ENCODE results near the gene RSPO4.

- TF ChIP-seq CEBPB (IDR thresholded peaks at IDR 0.05; ENCODE audit: low read depth, low read length) (no peak), CTCF (IDR thresholded peaks at IDR 0.05; ENCODE audit: control extremely low read depth in 1 of 3, insufficient read depth in 1 of 3, low read depth in 1 of 3, low read length in 3 of 3) (no peak), TAF1 (IDR thresholded peaks at IDR 0.05; ENCODE audit: low read depth, low read length) (no peak)
Observed at GRCh38 chr20:977021-977420, 25.1 kb downstream of the RSPO4 start.

Measured in H1 (cell line).